K562 (cell line): Measurements from ENCODE around the gene SLC5A2. TPM values are rescaled to one million over a fixed set of nuclear protein-coding genes. Genes with fewer than 3 reads are reported as not detected.

Experiments
- ATF7 ChIP-seq: fragments of 450-650 bp; IDR thresholded peaks from 2 replicates; pipeline ENCODE4 v1.7.1; 2014; ENCODE audit warnings: mild to moderate bottlenecking, moderate library complexity
- BCL6 ChIP-seq: fragments of 250-450 bp; sonication (Bioruptor Pico); IDR thresholded peaks from 2 replicates; pipeline ENCODE4 v1.4.0; 2020
- BHLHE40 ChIP-seq: IDR thresholded peaks from 2 replicates; pipeline ENCODE4 v1.6.1; 2011; ENCODE audit warnings: low read length, improper control_type of control experiment
- CEBPG ChIP-seq, 3 experiments: fragments of 200-800 bp in 1 of 3; sonication (Bioruptor generic) in 1 of 3; sonication (generic) in 1 of 3; formaldehyde crosslinking in 1 of 3; IDR thresholded peaks in 2 of 3; conservative IDR thresholded peaks in 1 of 3; 2 replicates each; pipeline versions ENCODE4 v1.6.1 to v1.8.0; 2016 to 2022; ENCODE audit warnings: missing compliant biosample characterization in 2 of 3, missing genetic modification characterization in 2 of 3, mild to moderate bottlenecking in 1 of 3, missing genetic modification reagents in 1 of 3
- CXXC5 ChIP-seq: fragments of 250-450 bp; sonication (Bioruptor Pico); IDR thresholded peaks from 2 replicates; pipeline ENCODE4 v1.8.0; 2022; ENCODE audit warnings: inconsistent platforms, mild to moderate bottlenecking, moderate library complexity
- EGR1 ChIP-seq: fragments of 450-650 bp; conservative IDR thresholded peaks from 2 replicates; pipeline ENCODE4 v1.6.1; 2017; ENCODE audit warnings: mild to moderate bottlenecking
- ELF1 ChIP-seq: fragments of 200-800 bp; sonication (Bioruptor generic); IDR thresholded peaks from 2 replicates; pipeline ENCODE4 v1.6.1; 2016; ENCODE audit warnings: missing genetic modification characterization, missing compliant biosample characterization
- ERF ChIP-seq: fragments of 450-650 bp; formaldehyde crosslinking; IDR thresholded peaks from 2 replicates; pipeline ENCODE4 v1.4.0; 2020; ENCODE audit warnings: mild to moderate bottlenecking, mixed read lengths
- HIVEP1 ChIP-seq: fragments of 250-450 bp; sonication (Bioruptor Pico); IDR thresholded peaks from 2 replicates; pipeline ENCODE4 v1.4.0; 2020; ENCODE audit warnings: mild to moderate bottlenecking
- HNRNPH1 ChIP-seq: fragments of 200-400 bp; formaldehyde crosslinking; optimal IDR thresholded peaks from 2 replicates; pipeline ENCODE3; 2017; ENCODE audit warnings: low read depth, mild to moderate bottlenecking, low read length, moderate library complexity
- HNRNPL ChIP-seq: fragments of 200-400 bp; formaldehyde crosslinking; IDR thresholded peaks from 2 replicates; pipeline ENCODE4 v1.6.1; 2017; ENCODE audit warnings: low read depth, mild to moderate bottlenecking, low read length
- JUND ChIP-seq, 2 experiments: IDR thresholded peaks; 2 replicates in 1 of 2; 3 replicates in 1 of 2; pipeline ENCODE4 v1.6.1; 2011; ENCODE audit warnings: borderline replicate concordance in 2 of 2, low read depth in 2 of 2, low read length in 2 of 2, improper control_type of control experiment in 1 of 2, missing biosample characterization in 1 of 2, missing genetic modification characterization in 1 of 2, missing genetic modification reagents in 1 of 2
- KDM5B ChIP-seq: fragments of 200-600 bp; sonication (generic); IDR thresholded peaks from 2 replicates; pipeline ENCODE4 v1.6.1; 2012; ENCODE audit warnings: low read depth, mild to moderate bottlenecking, moderate library complexity, low read length, control low read depth, inconsistent platforms; ENCODE audit not compliant: insufficient replicate concordance
- KLF1 ChIP-seq: fragments of 450-650 bp; IDR thresholded peaks from 2 replicates; pipeline ENCODE4 v1.6.1; 2016; ENCODE audit warnings: missing genetic modification characterization, missing compliant biosample characterization
- KLF16 ChIP-seq: IDR thresholded peaks from 2 replicates; pipeline ENCODE4 v1.6.1; 2016; ENCODE audit warnings: antibody characterized with exemption
- MAFG ChIP-seq: fragments of 450-650 bp; conservative IDR thresholded peaks from 2 replicates; pipeline ENCODE4 v1.6.1; 2016; ENCODE audit warnings: missing genetic modification characterization, missing compliant biosample characterization
- MED1 ChIP-seq: sonication (generic); formaldehyde crosslinking; IDR thresholded peaks from 2 replicates; pipeline ENCODE4 v1.8.1; 2023; ENCODE audit warnings: missing genetic modification reagents, borderline replicate concordance
- NFIC ChIP-seq: fragments of 450-650 bp; IDR thresholded peaks from 2 replicates; pipeline ENCODE4 v1.6.1; 2017; ENCODE audit warnings: mild to moderate bottlenecking, inconsistent platforms
- NR2F6 ChIP-seq: fragments of 450-650 bp; formaldehyde crosslinking; IDR thresholded peaks from 2 replicates; pipeline ENCODE4 v1.4.0; 2020; ENCODE audit warnings: mild to moderate bottlenecking
- NRF1 ChIP-seq, 2 experiments: fragments of 450-650 bp; IDR thresholded peaks in 1 of 2; conservative IDR thresholded peaks in 1 of 2; 2 replicates each; pipeline ENCODE4 v1.6.1; 2014; ENCODE audit warnings: mild to moderate bottlenecking in 2 of 2
- POLR2H ChIP-seq: IDR thresholded peaks from 2 replicates; pipeline ENCODE4 v1.6.1; 2016; ENCODE audit warnings: missing genetic modification characterization, low read depth, mild to moderate bottlenecking, control low read depth, missing compliant biosample characterization, moderate library complexity
- PRPF4 ChIP-seq: fragments of 200-400 bp; formaldehyde crosslinking; IDR thresholded peaks from one replicate; pipeline ENCODE4 v1.6.1; 2017; ENCODE audit warnings: low read length, low read depth, mild to moderate bottlenecking; ENCODE audit not compliant: insufficient read depth, poor library complexity, severe bottlenecking
- RFX7 ChIP-seq: fragments of 250-450 bp; sonication (Bioruptor Pico); IDR thresholded peaks from 2 replicates; pipeline ENCODE4 v1.5.1; 2021; ENCODE audit warnings: mild to moderate bottlenecking
- TCF3 ChIP-seq: sonication (generic); formaldehyde crosslinking; IDR thresholded peaks from 2 replicates; pipeline ENCODE4 v1.4.0; 2020; ENCODE audit warnings: mild to moderate bottlenecking, missing genetic modification reagents
- TRIM24 ChIP-seq, 2 experiments: fragments of 450-650 bp; IDR thresholded peaks; 2 replicates each; pipeline ENCODE4 v1.6.1; 2016
- ZBTB8A ChIP-seq: fragments of 450-650 bp; IDR thresholded peaks from 2 replicates; pipeline ENCODE4 v1.6.1; 2018; ENCODE audit warnings: mild to moderate bottlenecking, moderate library complexity; ENCODE audit not compliant: partially characterized antibody
- ZC3H4 ChIP-seq: sonication (generic); formaldehyde crosslinking; IDR thresholded peaks from 2 replicates; pipeline ENCODE4 v1.9.0; 2021; ENCODE audit warnings: missing genetic modification reagents, borderline replicate concordance
- ZFPM2 ChIP-seq: fragments of 250-450 bp; sonication (Bioruptor Pico); IDR thresholded peaks from 2 replicates; pipeline ENCODE4 v1.5.1; 2022; ENCODE audit warnings: mild to moderate bottlenecking
- ZFX ChIP-seq: sonication (generic); formaldehyde crosslinking; IDR thresholded peaks from 2 replicates; pipeline ENCODE4 v1.8.0; 2022; ENCODE audit warnings: mild to moderate bottlenecking, missing genetic modification reagents, moderate library complexity
- polyA plus RNA-seq, 8 experiments: library from polyadenylated mRNA; depleted of rRNA in 4 of 8; stranded (reverse) in 5 of 8; unstranded in 3 of 8; fragments of >200 nt; fragmentation: Nextera tagmentation in 2 of 8; fragmentation: Illumina TruSeq in 1 of 8; extraction: Ambion mirVana in 2 of 8; extraction: Trizol in 1 of 8; gene quantifications; 2 replicates each; pipeline versions ENCODE4 v1.2.1 to v1.2.3, GENCODE V29; 2011 to 2014; ENCODE audit warnings: inconsistent platforms in 1 of 8, missing spikeins in 1 of 8
- total RNA-seq, 7 experiments: library from RNA; depleted of rRNA in 6 of 7; stranded (reverse); fragments of >200 nt in 6 of 7; fragmentation: Illumina TruSeq in 2 of 7; extraction: Trizol in 2 of 7; gene quantifications; 2 replicates each; pipeline versions ENCODE4 v1.2.1 to v1.2.3, GENCODE V29; 2011 to 2021; ENCODE audit warnings: low replicate concordance in 1 of 7
- TF ChIP-seq, protein P1 (sequence below): fragments of 450-650 bp; formaldehyde crosslinking; IDR thresholded peaks from 2 replicates; pipeline ENCODE4 v1.4.0; 2020; ENCODE audit warnings: mild to moderate bottlenecking

SLC5A2 gene
- total and polyA plus RNA-seq, 9 of the 15 experiments (the other 6 are each of a cell fraction or from before 2014, with no cell fraction given) = 0.07 to 2.7 (median 2.2) TPM; not detected in 6

DNA sequence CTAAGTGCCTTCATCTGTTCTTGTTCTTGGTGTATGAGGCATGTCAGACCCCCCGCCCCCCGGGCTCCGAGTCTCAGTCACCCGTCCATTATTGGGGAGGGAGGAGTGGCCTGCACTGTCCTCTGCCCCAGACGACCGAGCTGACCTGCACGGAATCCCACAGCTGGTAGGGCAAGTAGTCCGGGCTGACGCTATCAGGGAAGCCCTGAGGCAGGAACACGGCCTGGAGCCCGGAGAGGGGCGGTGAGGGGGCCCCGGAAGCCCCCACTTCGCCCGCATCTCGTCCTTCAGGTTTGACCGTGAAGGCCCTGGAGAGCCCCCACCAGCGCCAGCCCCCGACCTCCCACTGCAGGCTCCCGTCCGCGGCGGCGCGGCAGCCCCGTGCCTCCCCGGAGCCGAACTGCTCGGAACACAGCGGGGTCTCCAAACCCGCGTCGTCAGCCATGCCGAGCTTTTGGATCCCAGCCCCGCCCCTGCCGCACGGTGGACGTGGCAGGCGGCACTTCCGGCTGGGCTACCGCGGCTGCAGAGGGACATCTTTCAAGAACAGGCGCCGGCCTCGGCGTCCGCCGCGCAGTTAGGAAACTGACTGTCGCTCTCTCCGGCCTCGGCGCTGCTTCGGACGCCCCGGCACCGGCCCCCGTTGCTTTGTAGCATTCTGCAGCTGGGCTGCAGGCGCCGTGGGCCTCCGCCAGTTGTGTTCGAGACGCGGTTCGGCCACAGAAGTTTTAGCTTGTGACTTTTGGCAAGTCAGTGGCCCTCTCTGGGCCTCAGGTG, 25.2 kb downstream of the SLC5A2 start, which contains the start of gene RUSF1 (continued):
- TF ChIP-seq KLF1 (tag) = peak; percentile 53; the same call in 1 of the 2 replicates
- TF ChIP-seq HNRNPL = no peak; the same call in 1 of the 2 replicates
- TF ChIP-seq CEBPG (CRISPR knock-in tag; IDR thresholded peaks at IDR 0.05) = no peak
- 0 out of 4 replicates have a peak, but pooled peaks of 1 of the 2 experiments have one; percentile 15 for TF ChIP-seq CEBPG (tag; conservative IDR thresholded peaks at IDR 0.05 in 1 of 2, IDR thresholded peaks at IDR 0.05 in 1 of 2)
- no peak for TF ChIP-seq NR2F6 (CRISPR knock-in tag)
- TF ChIP-seq PRPF4 = no peak
- TF ChIP-seq MAFG (tag) = no peak
- TF ChIP-seq HNRNPH1 = no peak
- TF ChIP-seq ELF1 (tag) = peak; percentile 93
- peak; percentile 69 for TF ChIP-seq ATF7
- peak; percentile 96 for TF ChIP-seq ZFX (CRISPR knock-in tag)
- 0 out of 2 replicates have a peak, but pooled peaks have one; percentile 9 for TF ChIP-seq EGR1
- no peak for TF ChIP-seq ZBTB8A
- TF ChIP-seq POLR2H (tag) = peak; percentile 84
- TF ChIP-seq BCL6 = no peak
- 0 out of 4 replicates have a peak, but pooled peaks of 1 of the 2 experiments have one; percentile 34 for TF ChIP-seq TRIM24 (IDR thresholded peaks at IDR 0.05)
- TF ChIP-seq ZC3H4 = 0 out of 2 replicates have a peak, but pooled peaks have one; percentile 25
- 0 out of 2 replicates have a peak, but pooled peaks have one; percentile 38 for TF ChIP-seq TCF3 (CRISPR knock-in tag)
- no peak for TF ChIP-seq ERF (CRISPR knock-in tag)
- TF ChIP-seq NRF1 (conservative IDR thresholded peaks at IDR 0.05 in 1 of 2, IDR thresholded peaks at IDR 0.05 in 1 of 2) = peak; percentile 58 to 69; a peak in 3 of 4 replicates
- TF ChIP-seq KLF16 = peak; percentile 57; the same call in 1 of the 2 replicates
- TF ChIP-seq ZFPM2 (CRISPR knock-in tag) = no peak
- TF ChIP-seq MED1 (CRISPR knock-in tag) = no peak
- peak; percentile 35 for TF ChIP-seq NFIC
- TF ChIP-seq CXXC5 (CRISPR knock-in tag) = peak; percentile 91
- TF ChIP-seq HIVEP1 = no peak
- TF ChIP-seq RFX7 (CRISPR knock-in tag) = no peak
- TF ChIP-seq KDM5B = peak; percentile 82
- TF ChIP-seq, protein P1, sequence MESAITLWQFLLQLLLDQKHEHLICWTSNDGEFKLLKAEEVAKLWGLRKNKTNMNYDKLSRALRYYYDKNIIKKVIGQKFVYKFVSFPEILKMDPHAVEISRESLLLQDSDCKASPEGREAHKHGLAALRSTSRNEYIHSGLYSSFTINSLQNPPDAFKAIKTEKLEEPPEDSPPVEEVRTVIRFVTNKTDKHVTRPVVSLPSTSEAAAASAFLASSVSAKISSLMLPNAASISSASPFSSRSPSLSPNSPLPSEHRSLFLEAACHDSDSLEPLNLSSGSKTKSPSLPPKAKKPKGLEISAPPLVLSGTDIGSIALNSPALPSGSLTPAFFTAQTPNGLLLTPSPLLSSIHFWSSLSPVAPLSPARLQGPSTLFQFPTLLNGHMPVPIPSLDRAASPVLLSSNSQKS = no peak
- peak; percentile 58 for TF ChIP-seq JUND (IDR thresholded peaks at IDR 0.05; ENCODE audit: borderline replicate concordance, low read depth, low read length)
- peak; percentile 19; the same call in 1 of the 3 replicates for TF ChIP-seq JUND (tag; IDR thresholded peaks at IDR 0.05; ENCODE audit: borderline replicate concordance, low read depth, low read length)
- TF ChIP-seq BHLHE40 = peak; percentile 20
